ENCODE results near the gene PRKAG2.

Gene PRKAG2

DNA sequence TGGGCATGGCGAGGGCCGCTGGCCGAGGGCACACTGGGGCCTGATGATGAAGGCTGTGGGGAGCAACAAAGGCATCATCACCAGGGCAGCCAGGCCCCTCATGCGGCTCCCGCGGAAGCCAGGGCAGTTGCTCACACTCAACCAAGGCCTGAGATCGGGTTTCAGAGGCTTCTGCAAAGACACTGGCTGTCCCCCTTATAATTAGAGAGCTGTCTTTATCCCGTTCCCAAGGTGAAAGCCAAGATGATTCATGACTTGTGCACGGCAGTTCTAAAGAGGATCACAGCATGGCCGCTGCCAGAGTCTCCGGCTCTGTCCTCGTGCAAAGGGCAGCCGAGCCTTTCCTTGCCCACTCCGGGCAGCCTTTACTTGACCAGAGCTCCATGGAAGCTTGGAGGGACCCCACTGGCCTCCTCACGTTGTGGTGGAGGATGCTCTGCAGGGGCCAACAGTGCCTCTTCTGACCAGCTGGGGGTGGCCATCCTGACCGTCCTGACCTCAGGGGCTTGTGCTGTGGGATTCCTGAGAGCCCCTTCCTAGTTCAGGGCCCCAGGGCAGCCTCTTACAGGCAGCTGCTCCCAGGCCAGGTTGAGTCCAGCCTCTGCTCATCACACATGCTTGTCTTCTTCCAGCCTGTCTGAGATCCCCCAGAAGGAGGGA lies 82.3 kb downstream of the PRKAG2 start:
- Histone ChIP-seq H3K9me3 (ENCODE audit: insufficient read depth, low read length) (no peaks in the 10 kb centered on the region), H3K27me3 (ENCODE audit: low read length) (no peaks in the 10 kb centered on the region), H3K4me2 (ENCODE audit: low read depth, low read length, poor library complexity, severe bottlenecking) (no peak overlapping the region), H3K27ac (ENCODE audit: low read depth, low read length) (no peak overlapping the region), H2AFZ (ENCODE audit: low read depth, low read length, severe bottlenecking) (no peak overlapping the region), H3K79me2 (ENCODE audit: insufficient read depth, low read length) (no peaks in the 10 kb centered on the region), H3K4me3 (ENCODE audit: insufficient read depth, low read length, poor library complexity, severe bottlenecking) (no peak overlapping the region), H3F3A (ENCODE audit: insufficient read depth) (no peaks in the 10 kb centered on the region), H3K9ac (ENCODE audit: low read length) (no peak overlapping the region), H4K20me1 (ENCODE audit: low read depth, low read length) (no peaks in the 10 kb centered on the region), H3K9me2 (replicated peaks; ENCODE audit: insufficient read depth, low read length) (no peaks in the 10 kb centered on the region), H3K36me3 (ENCODE audit: low read length) (no peaks in the 10 kb centered on the region)
- TF ChIP-seq, protein P1, sequence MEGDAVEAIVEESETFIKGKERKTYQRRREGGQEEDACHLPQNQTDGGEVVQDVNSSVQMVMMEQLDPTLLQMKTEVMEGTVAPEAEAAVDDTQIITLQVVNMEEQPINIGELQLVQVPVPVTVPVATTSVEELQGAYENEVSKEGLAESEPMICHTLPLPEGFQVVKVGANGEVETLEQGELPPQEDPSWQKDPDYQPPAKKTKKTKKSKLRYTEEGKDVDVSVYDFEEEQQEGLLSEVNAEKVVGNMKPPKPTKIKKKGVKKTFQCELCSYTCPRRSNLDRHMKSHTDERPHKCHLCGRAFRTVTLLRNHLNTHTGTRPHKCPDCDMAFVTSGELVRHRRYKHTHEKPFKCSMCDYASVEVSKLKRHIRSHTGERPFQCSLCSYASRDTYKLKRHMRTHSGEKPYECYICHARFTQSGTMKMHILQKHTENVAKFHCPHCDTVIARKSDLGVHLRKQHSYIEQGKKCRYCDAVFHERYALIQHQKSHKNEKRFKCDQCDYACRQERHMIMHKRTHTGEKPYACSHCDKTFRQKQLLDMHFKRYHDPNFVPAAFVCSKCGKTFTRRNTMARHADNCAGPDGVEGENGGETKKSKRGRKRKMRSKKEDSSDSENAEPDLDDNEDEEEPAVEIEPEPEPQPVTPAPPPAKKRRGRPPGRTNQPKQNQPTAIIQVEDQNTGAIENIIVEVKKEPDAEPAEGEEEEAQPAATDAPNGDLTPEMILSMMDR (IDR thresholded peaks at IDR 0.05; ENCODE audit: insufficient read depth, low read length, poor library complexity, severe bottlenecking), result no peak
- no peak for TF ChIP-seq EZH2phosphoT487 (conservative IDR thresholded peaks at IDR 0.05; ENCODE audit: low read length)

DNA sequence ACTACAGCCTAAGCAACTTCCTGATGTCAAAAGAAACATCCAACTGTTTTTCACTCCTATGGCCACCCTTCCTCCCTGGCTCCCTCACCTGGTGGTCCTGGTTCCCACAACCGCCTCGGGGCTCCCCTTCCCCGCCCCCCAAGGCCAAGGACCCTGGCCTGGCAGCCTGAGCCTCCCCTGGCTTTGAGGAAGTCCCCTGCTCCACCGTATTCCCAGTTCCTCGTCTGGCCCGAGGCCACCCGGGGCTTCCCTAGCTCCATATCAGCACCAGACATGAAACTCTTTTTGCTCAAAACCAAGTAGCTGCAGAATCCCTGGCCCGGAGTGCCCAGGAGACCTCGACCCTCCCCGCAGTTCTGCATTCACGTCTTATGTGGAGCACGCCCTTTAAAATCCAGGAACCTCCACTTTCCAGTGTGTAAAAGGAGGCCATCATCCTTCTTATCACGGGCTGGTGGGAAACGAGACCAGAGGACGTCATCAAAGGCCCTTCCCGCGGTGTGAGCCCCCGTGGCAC lies 82.9 kb downstream of the PRKAG2 start:
- no peak overlapping the region for H3K4me2 ChIP-seq (ENCODE audit: low read depth, low read length, poor library complexity, severe bottlenecking)
- no peaks in the 10 kb centered on the region for H3K79me2 ChIP-seq (ENCODE audit: insufficient read depth, low read length)
- H3K9me3 ChIP-seq (ENCODE audit: insufficient read depth, low read length), result no peaks in the 10 kb centered on the region

DNA sequence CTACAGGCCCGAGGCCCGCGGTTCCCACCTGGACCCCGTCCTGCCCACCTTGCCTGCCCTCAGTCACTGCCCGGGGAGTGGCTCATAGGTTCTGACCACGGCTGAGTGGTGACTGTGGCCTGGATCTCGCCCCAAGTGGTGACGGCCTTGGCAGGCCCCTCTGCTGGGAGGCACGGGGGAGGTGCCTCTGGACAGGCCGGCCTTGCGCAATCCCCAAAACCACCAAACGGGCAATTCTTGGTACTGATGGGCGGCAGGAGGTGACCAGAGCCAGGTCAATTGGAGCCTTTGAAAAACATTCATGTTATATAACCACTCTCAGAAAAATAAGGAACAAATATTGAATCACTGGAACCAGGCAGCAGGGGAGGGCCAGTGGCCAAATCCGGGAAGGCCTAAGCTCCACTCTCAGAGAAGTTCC lies 83.4 kb downstream of the PRKAG2 start:
- no peak overlapping the region for H3K4me2 ChIP-seq (ENCODE audit: low read depth, low read length, poor library complexity, severe bottlenecking)

More for the DNA sequence above, 82.9 kb downstream of the PRKAG2 start:
- H3K27ac ChIP-seq (ENCODE audit: low read depth, low read length), result no peak overlapping the region
- no peaks in the 10 kb centered on the region for H3K27me3 ChIP-seq (ENCODE audit: low read length)
- no peak for TF ChIP-seq EZH2phosphoT487 (conservative IDR thresholded peaks at IDR 0.05; ENCODE audit: low read length)
- TF ChIP-seq, protein P1 (IDR thresholded peaks at IDR 0.05; ENCODE audit: insufficient read depth, low read length, poor library complexity, severe bottlenecking), result no peak
- H3K36me3 ChIP-seq (ENCODE audit: low read length), result no peaks in the 10 kb centered on the region
- no peak overlapping the region for H3K4me3 ChIP-seq (ENCODE audit: insufficient read depth, low read length, poor library complexity, severe bottlenecking)
- no peak overlapping the region for H2AFZ ChIP-seq (ENCODE audit: low read depth, low read length, severe bottlenecking)
- H4K20me1 ChIP-seq (ENCODE audit: low read depth, low read length), result no peaks in the 10 kb centered on the region
- H3K9me2 ChIP-seq (replicated peaks; ENCODE audit: insufficient read depth, low read length), result no peaks in the 10 kb centered on the region
- H3F3A ChIP-seq (ENCODE audit: insufficient read depth), result no peaks in the 10 kb centered on the region
- H3K9ac ChIP-seq (ENCODE audit: low read length), result no peak overlapping the region

More for the DNA sequence above, 83.4 kb downstream of the PRKAG2 start:
- no peak overlapping the region for H2AFZ ChIP-seq (ENCODE audit: low read depth, low read length, severe bottlenecking)
- TF ChIP-seq, protein P1 (IDR thresholded peaks at IDR 0.05; ENCODE audit: insufficient read depth, low read length, poor library complexity, severe bottlenecking), result no peak
- TF ChIP-seq EZH2phosphoT487 (conservative IDR thresholded peaks at IDR 0.05; ENCODE audit: low read length), result no peak
- no peaks in the 10 kb centered on the region for H3K9me3 ChIP-seq (ENCODE audit: insufficient read depth, low read length)
- no peak overlapping the region for H3K4me3 ChIP-seq (ENCODE audit: insufficient read depth, low read length, poor library complexity, severe bottlenecking)
- H3K9me2 ChIP-seq (replicated peaks; ENCODE audit: insufficient read depth, low read length), result no peaks in the 10 kb centered on the region
- no peak overlapping the region for H3K9ac ChIP-seq (ENCODE audit: low read length)
- H3K27me3 ChIP-seq (ENCODE audit: low read length), result no peaks in the 10 kb centered on the region
- H3K27ac ChIP-seq (ENCODE audit: low read depth, low read length), result no peak overlapping the region
- H3K79me2 ChIP-seq (ENCODE audit: insufficient read depth, low read length), result no peaks in the 10 kb centered on the region
- no peaks in the 10 kb centered on the region for H3F3A ChIP-seq (ENCODE audit: insufficient read depth)
- no peaks in the 10 kb centered on the region for H3K36me3 ChIP-seq (ENCODE audit: low read length)
- no peaks in the 10 kb centered on the region for H4K20me1 ChIP-seq (ENCODE audit: low read depth, low read length)
